ENCODE results near the gene WDCP. TPM values are rescaled to one million over a fixed set of nuclear protein-coding genes. Genes with fewer than 3 reads are reported as not detected.

WDCP gene
- total RNA-seq, 1 donor from 2014 or later = 25.9 TPM

GRCh38 chr2:23994567-23994966, 52.6 kb downstream of the WDCP start:
- Mint-ChIP-seq H3K9me3 (no peaks in the 10 kb centered on the region), H3K27ac (no peak overlapping the region), H3K4me3 (no peak overlapping the region), H3K4me1 (peaks cover 14% of the 10 kb centered on the region), H3K36me3 (peaks cover 14% of the 10 kb centered on the region), H3K27me3 (ENCODE audit: insufficient read depth, low read depth) (peaks cover 2% of the 10 kb centered on the region)
- no peak for TF ChIP-seq CTCF (IDR thresholded peaks at IDR 0.05)
- Histone ChIP-seq H3K4me3 (no peak overlapping the region), H3K36me3 (no peaks in the 10 kb centered on the region), H4K20me1 (ENCODE audit: low read depth) (no peaks in the 10 kb centered on the region), H3K27me3 (no peaks in the 10 kb centered on the region), H3K79me2 (ENCODE audit: low read depth) (no peaks in the 10 kb centered on the region), H3K4me2 (no peak overlapping the region), H3K27ac (no peak overlapping the region), H3K9me3 (ENCODE audit: low read depth) (no peaks in the 10 kb centered on the region), H3K9ac (no peak overlapping the region), H2AFZ (replicated peaks) (no peak overlapping the region), H3F3A (ENCODE audit: low read depth) (no peaks in the 10 kb centered on the region), H3K4me1 (peaks cover 11% of the 10 kb centered on the region)
- no peak for DNase-seq (ENCODE audit: low spot score)

- H3K9me3 Mint-ChIP-seq = no peaks in the 10 kb centered on the region
- TF ChIP-seq EZH2phosphoT487 (IDR thresholded peaks at IDR 0.05) = no peak
- TF ChIP-seq CTCF (IDR thresholded peaks at IDR 0.05) = no peak
- no peak for TF ChIP-seq EZH2 (IDR thresholded peaks at IDR 0.05)
- Histone ChIP-seq H3K27me3 (no peaks in the 10 kb centered on the region), H3K4me3 (no peak overlapping the region), H3K9ac (no peak overlapping the region), H3K27ac (no peak overlapping the region), H2AFZ (replicated peaks) (no peak overlapping the region), H3K4me2 (no peak overlapping the region), H3K9me3 (ENCODE audit: low read depth) (no peaks in the 10 kb centered on the region), H3F3A (ENCODE audit: low read depth) (no peaks in the 10 kb centered on the region), H3K79me2 (ENCODE audit: low read depth) (no peaks in the 10 kb centered on the region), H3K36me3 (no peaks in the 10 kb centered on the region), H4K20me1 (ENCODE audit: low read depth) (no peaks in the 10 kb centered on the region), H3K4me1 (peaks cover 11% of the 10 kb centered on the region)
- no peak for DNase-seq (ENCODE audit: low spot score)
- H3K36me3 Mint-ChIP-seq = peaks cover 12% of the 10 kb centered on the region
- no peak overlapping the region for H3K27ac Mint-ChIP-seq
- H3K4me3 Mint-ChIP-seq = no peak overlapping the region
- peaks cover 2% of the 10 kb centered on the region for H3K27me3 Mint-ChIP-seq (ENCODE audit: insufficient read depth, low read depth)
- H3K4me1 Mint-ChIP-seq = peaks cover 14% of the 10 kb centered on the region
These were observed 53.4 kb downstream of the WDCP start for GRCh38 chr2:23993736-23994269.

- Histone ChIP-seq H3K4me1 (peaks cover 11% of the 10 kb centered on the region), H2AFZ (replicated peaks) (no peak overlapping the region), H3K4me3 (no peak overlapping the region), H4K20me1 (ENCODE audit: low read depth) (no peaks in the 10 kb centered on the region), H3K27me3 (no peaks in the 10 kb centered on the region), H3K9me3 (ENCODE audit: low read depth) (no peaks in the 10 kb centered on the region), H3K36me3 (no peaks in the 10 kb centered on the region), H3K9ac (no peak overlapping the region), H3K79me2 (ENCODE audit: low read depth) (no peaks in the 10 kb centered on the region), H3K4me2 (peak overlapping the region; percentile 52), H3K27ac (peak overlapping the region; percentile 16), H3F3A (ENCODE audit: low read depth) (no peaks in the 10 kb centered on the region)
- Mint-ChIP-seq H3K27me3 (ENCODE audit: insufficient read depth, low read depth) (peaks cover 2% of the 10 kb centered on the region), H3K4me3 (no peak overlapping the region), H3K9me3 (no peaks in the 10 kb centered on the region), H3K4me1 (peaks cover 14% of the 10 kb centered on the region), H3K36me3 (peaks cover 9% of the 10 kb centered on the region), H3K27ac (no peak overlapping the region)
- DNase-seq (ENCODE audit: low spot score) = no peak
- no peak for TF ChIP-seq CTCF (IDR thresholded peaks at IDR 0.05)
These were observed 54.3 kb downstream of the WDCP start for GRCh38 chr2:23992931-23993330.
